ENCODE data around the gene ACAD9.
"Not testable (repeated sequence)": the region's sequence is repeated elsewhere in the genome, so short reads cannot be mapped to it uniquely, and the experiment has no call there.

The ACAD9 gene

DNA sequence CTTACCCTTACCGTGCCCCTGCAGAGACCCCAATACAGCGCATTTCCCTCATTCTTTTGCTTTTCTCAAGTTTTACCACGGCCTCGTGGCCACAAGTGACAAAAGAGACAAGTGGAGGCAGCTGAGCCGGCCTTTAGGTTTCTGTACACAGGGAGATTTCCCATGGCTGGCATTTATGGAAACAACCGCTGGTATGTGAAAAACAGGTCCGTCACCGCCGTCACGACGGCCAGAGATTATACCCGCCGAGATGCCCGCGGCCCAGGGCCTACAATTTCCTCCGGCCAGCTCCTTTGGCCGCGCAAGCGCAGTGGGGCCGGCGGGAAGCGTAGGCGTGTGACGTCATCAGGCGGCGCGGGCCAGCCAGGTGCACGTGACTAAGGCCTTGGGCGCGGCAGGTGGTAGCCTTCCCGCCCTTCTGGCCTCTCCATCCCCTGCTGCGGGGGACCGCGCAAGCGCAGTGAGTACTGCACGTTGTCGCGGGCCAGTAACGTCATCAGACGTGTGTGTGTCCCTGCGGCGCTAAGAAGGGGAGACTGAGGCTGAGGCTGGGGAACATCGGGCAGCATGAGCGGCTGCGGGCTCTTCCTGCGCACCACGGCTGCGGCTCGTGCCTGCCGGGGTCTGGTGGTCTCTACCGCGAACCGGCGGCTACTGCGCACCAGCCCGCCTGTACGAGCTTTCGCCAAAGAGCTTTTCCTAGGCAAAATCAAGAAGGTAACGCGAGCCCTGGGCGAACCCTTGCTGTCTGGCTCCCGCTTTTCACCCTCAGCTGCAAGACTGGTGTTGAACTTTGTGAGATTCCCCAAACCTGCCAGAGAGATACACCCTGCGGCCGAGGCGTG lies at the start of gene ACAD9:
Gene ACAD9 (plus strand): TSS at position 496 of the 845 bp plus-strand sequence. CDS start 72 bp downstream, at position 568.
- DNase-seq: peak; percentile 92

DNA sequence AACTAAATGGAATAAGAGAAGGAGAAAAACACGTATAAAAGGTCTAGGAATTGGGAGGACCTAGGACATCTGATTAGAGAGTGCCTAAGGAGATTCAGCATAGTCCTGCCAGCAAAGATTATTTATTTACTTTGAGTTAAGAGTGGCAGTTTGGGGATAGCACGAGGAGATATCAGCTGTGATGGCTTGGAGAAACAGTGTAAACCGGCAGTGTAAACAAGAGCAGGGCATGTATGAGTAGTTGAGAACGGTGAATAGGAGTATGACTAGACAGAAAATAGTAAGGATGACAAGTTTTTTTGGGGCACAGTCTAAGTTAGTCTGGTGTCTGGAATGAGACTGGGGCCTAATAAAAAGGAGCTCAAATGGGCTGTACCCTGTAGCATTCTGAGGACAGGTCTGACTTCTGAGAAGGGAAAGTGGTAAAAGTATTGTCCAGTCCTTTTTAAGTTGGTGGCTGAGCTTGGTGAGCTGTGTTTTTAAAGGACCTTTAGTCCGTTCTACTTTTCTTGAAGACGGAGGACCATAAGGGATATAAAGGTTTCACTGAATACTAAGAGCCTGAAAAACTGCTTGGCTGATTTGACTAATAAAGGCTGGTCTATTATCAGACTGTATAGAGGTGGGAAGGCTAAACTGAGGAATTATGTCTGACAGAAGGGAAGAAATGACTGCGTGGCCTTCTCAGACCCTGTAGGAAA lies 49.3 kb upstream of the ACAD9 start:
- not testable (repeated sequence) for DNase-seq

DNA sequence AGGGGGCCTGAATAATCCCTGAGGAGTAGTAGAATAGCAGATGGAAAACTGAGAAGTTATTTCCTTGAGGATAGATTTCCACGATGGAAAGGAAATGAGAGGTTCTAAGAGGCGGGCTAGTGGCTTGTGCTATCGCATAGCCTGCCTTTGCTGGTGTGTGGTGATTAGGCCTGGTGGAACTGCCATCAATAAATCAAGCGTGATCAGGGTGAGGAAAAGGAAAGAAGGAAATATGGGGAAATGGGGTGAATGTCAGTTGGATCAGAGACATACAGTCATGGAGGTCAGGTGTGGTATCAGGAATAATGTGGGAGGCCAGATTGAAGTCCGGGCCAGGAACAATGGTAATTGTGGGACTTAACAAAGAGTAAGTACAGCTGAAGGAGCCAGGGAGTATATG lies 48.7 kb upstream of the ACAD9 start:
- not testable (repeated sequence) for DNase-seq

DNA sequence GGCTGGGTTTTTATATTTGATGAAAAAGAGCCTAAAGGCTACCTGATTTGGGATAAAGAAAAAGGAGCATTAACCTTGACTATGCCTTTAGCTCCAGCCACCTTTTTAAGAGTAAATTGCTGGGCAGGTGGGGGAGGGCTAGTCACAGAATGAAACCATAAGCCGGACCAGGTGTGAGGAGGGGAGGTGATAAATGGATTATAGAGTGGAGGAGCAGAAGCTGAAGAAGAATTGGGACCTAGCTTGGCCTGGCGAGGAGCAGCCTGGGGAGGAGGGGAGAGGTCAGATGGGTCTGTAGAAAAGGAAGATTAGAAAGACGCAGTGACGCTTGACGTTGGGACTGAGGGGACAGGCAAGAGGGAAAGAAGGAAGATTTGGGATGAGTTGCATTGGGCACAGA lies 46.4 kb upstream of the ACAD9 start:
- DNase-seq: not testable (repeated sequence)

DNA sequence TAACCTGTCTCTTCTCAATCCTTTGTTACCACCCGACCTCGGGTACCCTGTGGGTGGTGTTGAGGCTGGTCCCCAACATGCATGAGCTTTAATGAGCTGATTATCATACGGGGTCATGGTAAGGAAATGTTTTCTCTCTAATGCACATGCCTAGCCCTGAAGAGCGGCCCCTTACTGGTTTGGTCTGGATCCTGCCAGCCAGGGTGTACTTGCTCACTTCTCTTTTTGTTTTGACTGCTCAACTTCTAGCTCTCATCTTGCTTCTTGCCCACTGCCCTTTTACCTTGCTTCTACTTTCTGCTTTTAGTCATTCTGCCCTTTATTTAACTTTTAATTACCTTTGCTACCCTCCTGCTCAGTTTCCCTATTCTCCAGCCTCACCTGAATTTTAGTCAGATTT lies 44.3 kb upstream of the ACAD9 start:
- no peak for DNase-seq

DNA sequence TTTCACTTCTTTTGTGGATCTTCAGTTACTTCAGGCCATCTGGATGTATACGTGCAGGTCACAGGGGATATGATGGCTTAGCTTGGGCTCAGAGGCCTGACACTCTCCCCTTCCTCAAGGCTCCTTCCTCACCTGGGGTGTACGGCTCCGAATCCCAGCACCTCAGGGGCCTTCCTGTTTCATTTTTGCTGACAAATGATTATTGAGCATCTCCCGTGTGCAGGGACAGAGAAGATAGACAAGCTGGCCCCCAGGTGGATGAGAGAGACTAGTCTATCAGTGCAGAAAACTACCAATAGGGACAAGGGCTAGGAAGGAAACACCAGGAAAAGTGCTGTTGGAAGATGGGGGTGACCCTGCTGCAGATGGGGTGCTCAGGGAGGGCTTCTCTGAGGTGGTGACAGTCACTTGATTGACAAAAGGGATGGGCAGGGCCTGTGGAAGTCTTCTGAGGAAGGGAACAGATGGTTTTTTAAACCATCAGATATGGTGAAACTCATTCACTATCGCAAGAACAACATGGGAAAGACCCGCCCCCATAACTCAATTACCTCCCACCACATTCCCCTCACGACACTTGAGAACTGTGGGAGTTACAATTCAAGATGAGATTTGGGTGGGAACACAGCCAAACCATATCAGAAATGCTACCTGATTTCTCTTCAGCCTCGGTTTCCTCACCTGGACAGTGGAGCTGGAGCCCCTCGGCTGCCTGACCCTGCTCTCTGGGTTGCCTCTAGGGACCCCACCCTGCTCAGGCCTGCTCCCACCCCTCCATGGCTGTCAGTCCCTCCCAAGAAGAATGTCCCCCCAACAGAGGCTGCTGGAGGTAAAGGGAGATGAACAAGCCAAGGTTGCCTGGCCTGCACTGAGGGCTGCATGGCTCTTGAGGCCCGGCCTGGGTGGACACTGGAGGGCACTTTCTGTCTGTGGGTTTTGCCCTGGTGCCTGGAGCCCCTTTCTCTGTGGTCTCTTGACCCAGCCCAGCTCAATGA lies 37.2 kb upstream of the ACAD9 start:
- DNase-seq: no peak

DNA sequence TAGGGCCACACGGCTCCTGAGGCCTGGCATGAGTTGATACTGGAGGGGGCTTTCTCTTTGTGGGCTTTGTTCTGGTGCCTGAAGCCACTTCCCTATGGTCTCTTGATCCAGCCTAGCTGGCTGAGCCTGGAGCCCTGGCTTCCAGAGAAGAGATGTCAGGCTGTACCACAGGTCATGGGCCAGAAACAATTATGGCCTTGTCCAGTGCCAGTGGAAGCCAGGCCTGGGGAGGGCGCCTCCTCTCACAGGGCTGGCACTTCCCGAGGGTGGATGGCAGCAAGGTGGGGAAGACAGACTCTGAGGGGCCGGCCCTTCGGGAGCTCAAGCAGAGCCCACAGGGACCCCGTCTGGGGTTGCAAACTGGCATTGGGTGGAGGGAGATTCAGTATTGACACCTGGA lies 34.9 kb upstream of the ACAD9 start:
- no peak for DNase-seq

DNA sequence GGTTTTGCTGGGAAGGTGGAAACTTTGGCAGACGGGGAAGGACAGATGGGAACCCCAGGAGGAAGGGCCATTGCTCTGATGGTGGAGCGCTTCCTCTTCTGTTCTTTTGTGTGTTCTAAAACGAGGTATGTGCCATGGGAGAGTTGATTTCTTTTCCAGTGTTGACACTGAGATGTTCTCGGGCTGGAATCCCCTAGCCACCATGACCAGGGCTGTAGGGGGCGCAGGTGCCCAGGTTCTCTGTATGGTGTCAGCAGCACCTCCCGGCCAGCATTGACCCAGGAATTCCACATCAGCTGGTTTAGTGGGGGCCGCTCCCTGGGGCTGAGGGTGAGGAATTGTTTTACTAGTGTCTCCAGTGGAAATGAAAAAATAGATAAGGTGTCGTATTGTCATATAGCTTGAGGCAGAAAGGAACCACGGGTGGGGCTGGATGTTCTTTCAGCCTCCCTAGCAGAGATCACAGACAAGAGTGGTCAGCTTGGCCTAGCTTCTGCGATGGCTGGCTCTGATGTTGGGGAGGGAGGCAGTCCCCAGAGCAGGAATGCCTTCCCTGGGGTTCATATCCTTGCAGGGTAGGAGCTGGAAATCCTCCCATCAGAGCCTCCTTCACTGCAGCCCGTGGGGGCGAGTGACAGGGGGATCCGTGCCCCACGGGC lies 34.2 kb upstream of the ACAD9 start:
- no peak for DNase-seq

DNA sequence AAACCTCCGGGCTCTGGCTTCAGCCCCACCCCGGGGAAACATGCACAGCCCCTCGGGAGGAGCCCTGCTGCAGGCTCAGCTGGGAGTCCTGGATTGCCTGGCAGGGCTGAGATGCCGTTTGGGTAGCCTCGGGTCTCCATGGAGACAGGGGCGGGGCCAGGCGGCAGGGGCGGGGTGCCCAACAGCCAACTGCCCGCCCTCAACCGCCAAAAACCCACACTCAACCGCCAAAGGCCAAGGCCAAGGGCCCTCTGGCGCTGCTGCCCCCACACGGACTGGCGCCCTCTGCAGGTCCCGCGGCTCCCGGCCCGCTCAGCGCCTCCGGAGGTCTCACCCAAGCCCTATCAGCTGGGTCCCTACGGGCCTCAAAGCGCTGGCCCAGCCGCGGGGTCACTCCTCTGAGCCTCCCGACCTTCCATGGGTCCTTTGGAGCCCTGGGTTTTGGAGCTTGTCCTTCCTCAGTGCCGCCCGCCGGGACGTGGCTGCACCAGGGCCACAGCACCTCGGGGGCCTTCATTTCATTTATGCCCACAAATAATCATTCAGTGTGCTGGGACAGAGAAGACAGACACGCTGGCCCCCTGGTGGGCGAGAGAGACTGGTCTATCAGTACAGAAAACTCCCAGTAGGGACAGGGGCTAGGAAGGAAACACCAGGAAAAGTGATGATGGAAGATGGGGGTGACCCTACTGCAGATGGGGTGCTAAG lies 33.5 kb upstream of the ACAD9 start:
- peak; percentile 35 for DNase-seq

DNA sequence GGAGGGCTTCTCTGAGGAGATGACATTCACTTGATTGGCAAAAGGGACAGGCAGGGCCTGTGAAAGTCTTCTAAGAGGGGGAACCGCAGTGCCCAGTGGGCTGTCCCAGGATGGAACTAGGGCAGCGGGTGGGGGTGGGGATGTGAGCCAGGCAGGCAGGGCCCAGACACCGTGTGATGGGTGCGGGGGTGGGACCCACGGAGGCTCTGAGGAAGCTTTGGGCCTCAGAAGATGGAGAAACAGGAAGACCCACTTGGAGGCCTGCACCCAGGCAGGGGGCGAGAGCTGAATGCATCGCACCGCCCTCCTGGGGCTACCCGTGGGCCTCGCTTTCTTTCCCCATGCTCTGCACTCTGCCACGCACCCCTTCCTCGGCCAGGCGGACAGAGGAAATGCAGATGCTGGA lies 32.9 kb upstream of the ACAD9 start:
- no peak for DNase-seq

DNA sequence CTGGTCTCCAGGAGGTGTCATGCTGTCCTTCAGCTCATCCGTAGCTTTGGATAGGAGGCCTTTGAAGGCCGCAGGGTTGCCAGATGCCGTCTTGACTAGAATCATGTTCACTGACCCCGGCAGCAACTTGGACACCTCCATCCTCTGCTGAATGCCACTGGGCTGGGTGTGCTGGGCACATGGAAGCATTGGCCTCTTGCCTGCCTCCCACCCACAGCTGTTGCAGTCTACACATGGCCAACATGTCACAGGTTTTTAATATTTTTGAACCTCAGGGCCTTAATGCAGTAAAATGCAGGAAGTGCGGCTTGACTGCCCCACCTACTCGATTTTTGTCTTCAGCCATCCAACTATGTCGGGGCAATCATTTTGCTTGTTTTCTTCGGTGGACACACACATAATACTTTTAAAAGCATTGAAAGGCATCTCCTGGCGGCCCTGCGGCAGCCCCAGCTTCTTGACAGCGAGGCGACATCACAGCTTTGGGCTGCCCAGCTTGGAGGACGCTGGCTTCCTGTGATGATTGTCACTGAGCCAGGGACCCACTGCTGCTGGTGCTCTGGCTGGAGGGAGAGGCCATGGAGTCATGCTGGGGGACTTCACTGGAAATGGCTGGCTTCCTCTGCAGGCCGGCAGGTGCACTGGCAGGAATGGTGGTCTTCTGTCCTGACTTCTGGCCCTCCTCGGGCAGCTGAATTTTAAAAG lies 31.6 kb upstream of the ACAD9 start:
- DNase-seq: no peak

DNA sequence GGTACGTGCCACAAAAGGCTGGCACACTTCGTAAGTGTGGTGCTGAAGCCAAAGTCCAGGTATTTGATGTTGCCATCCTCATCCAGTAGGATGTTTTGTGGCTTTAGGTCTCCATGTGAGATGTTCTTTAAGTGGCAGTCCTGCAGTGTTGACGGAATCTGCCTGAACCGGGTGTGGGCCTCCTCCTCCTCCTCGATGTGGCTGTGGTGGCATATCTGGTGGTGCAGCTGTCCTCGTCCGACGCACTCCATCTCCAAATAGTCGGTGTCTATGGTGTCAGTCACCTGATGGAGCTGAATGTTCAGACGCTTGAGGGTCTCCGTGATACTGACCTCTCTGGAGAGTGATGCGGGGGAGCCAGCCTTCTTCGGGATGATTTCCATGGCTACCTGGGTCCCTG lies 30.5 kb upstream of the ACAD9 start:
- DNase-seq: no peak

DNA sequence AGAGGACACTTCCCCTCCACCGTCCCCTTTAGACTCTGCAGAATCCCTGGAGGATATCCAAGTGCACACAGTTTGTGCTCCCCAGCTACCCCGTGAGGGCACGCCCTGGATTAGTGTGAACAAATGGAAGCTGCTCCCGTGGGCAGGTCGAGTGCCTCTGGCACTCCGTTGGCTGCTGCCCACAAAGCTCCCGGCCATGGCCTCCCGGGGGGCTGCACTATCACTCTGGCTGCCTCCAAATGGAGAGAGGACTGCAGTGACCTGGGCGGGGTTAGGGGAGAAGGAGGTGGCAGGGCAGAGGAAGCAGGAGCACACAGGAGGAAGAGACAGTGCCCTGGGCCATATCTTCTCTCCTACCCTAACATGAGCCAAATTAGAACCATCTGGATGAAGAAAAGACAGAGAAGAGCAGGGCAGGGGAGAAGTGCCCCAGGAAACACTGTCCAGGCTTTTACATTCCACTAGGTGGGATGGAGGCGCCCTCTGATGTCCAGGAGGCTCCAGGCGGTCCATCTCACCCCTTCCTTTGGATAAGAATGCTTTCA lies 29.4 kb upstream of the ACAD9 start:
- no peak for DNase-seq

DNA sequence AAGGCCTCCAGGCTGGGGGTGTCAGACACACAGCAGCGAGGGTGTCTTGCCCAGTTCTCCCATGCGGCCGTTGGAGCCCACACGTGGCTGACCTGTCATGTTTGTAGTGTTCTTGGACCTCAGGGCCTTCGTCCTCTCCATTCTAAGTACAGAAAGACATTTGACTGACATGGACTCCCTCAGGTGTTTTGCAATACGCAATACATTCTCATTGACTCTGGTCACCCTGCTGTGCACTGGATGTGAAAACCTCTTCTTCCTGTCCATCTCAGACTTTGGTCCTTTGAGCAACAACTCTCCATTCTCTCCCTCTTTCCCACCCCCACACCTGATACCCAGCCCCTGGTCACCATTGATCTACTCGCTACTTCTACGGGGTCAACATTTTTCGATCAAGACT lies 28.9 kb upstream of the ACAD9 start:
- DNase-seq: no peak

DNA sequence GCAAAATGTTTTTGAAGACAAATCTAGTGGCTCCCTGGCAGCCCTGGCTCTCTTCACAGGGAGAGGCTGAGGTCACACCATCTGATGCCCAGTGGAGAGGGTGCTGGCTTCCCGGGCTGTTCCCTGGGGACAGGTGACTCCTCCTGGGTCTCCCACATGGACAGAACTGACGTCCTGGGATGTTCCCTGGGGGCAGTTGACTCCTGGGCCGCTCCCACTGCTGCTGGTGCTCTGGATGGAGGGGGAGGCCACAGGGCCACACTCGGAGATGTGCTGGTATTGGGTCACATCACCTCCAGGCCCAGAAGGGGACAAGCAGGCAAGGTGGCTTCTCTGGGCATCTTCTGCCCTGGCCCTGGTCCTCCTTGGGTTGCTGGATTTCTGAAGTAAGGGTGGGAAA lies 27.8 kb upstream of the ACAD9 start:
- no peak for DNase-seq

DNA sequence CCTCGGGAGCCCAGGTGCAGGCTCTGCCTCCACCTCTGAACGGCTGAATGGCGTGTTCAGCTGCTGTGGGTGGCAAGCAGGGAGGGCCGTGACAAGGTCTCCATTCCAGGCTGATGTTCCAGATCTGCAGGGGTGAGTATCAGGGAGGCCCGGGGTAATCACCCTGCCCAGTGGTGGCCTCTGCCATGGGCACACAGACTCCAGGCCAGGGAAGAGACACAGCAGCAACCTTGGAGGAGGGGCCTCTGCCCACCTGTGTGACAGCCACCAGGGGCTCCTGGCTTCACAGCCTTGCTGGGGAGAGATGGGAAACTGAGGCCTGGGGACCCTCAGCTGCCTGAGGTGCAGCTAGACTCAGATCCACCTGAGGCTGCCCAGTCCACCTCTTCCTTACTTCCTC lies 25.6 kb upstream of the ACAD9 start:
- DNase-seq: no peak

DNA sequence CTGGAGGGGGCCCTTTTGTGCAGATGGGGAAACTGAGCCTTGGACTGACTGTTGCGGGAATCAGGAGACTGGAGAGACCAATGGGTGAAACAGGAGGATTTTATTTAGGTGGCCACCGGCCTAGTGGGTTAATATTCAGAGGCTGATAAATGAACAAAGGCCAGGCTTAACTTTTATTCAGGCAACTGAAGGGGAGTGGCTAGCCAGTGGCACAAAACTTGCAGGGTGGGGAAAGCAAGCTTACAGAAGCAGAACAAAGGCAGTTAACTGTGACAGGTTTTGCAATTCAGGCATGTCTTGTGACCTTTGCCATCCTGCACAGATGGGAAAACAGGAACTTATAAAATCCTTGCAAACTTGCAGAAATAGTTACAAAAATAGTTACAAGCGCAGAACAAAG lies 24.9 kb upstream of the ACAD9 start:
- no peak for DNase-seq

DNA sequence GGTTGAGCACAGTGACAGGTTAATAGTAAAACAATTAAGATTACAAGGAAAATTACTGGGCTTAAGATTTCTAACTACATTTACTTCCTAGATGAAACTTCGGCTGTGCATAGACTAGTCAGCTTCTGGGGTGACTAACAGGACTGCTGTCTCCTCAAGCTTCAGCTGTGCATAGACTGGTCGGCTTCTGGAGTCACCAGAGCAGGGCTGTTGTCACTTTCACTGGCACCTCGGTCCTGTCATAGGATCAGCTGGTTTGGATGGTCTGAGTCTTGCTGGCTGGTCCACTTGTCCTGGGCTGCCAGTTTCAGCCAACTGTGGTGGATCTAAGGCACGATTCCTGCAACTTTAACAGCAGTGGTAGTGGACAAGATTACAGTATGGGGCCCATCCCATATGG lies 23.9 kb upstream of the ACAD9 start:
- DNase-seq: no peak

DNA sequence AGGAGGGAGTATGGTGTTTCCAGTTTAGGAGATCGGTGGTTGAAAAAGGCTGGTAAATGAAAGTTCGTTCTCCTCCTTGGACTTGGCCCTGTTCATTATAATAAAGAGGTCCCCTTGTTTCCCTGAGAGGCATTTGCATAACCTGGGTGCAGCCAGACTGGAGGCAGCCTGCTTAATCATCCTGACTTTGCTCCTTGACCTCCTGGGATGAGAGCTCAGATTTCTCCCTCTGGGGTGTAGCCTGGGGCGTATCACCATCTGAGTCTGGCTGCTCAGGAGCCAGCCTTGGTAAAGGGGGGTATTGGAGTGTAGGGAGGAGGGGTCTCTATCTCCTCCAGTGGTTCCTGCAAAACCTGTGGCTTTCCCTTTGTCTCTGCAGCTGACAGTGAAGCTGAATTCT lies 21.3 kb upstream of the ACAD9 start:
- DNase-seq: no peak

DNA sequence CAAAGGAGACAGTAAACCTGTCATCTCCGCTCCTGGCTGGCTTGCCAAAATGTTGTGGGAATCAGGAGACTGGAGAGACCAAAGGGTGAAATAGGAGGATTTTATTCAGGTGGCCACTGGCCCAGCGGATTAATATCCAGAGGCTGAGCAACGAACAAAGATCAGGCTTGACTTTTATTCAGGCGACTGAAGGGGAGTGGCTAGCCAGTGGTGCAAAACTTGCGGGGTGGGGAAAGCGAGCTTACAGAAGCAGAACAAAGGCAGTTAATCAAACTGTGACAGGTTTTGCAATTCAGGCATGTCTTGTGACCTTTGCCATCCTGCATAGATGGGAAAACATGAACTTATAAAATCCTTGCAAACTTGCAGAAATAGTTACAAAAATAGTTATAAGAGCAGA lies 19.8 kb upstream of the ACAD9 start:
- DNase-seq: no peak

DNA sequence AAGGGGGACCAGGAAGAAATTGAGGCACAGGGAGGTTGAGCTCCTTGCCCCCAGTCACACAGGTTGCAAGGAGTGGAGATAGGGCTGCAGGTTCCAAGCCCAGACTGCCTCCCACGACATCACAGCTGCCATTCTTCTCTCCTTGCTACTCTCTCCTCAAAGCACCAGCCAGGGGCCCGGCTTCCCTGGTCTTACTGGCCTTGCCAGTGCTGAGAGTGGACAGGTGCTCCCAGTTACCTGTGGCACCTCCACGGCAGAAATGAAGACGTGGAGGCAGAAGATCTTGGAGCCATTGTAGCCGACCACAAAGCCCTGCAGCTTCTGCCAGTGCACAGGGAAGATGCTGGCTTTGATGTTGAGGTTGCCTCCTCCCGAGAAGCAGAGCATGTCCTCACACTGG lies 17.9 kb upstream of the ACAD9 start:
- no peak for DNase-seq

Data from amniotic stem cell (primary cell).